ENCODE measurements around the gene KIAA1755. TPM values are rescaled to one million over a fixed set of nuclear protein-coding genes. Genes with fewer than 3 reads are reported as not detected.

KIAA1755 gene
- total RNA-seq, 2 experiments from 2014 or later: not detected

- no peaks in the 10 kb centered on the region for H3K36me3 Mint-ChIP-seq
- no peak overlapping the region for H3K27ac Mint-ChIP-seq
- H3K4me3 Mint-ChIP-seq: no peak overlapping the region
- H3K9me3 Mint-ChIP-seq: no peaks in the 10 kb centered on the region
- POLR2A ChIA-PET: no interaction called here
- ATAC-seq (ENCODE audit: low read depth) (no peak), DNase-seq (no peak)
- H3K4me1 Mint-ChIP-seq: no peaks in the 10 kb centered on the region
- H3K27me3 Mint-ChIP-seq: peaks cover 20% of the 10 kb centered on the region
These were observed 49.1 kb downstream of the KIAA1755 start for GRCh38 chr20:38211200-38212097.

- H3K9me3 Mint-ChIP-seq: no peaks in the 10 kb centered on the region
- H3K4me3 Mint-ChIP-seq: no peak overlapping the region
- no peaks in the 10 kb centered on the region for H3K4me1 Mint-ChIP-seq
- POLR2A ChIA-PET: no interaction called here
- H3K27ac Mint-ChIP-seq: no peak overlapping the region
- H3K36me3 Mint-ChIP-seq: no peaks in the 10 kb centered on the region
- H3K27me3 Mint-ChIP-seq: peaks cover 24% of the 10 kb centered on the region
- no peak for ATAC-seq (ENCODE audit: low read depth)
- no peak for DNase-seq
These were observed 49.8 kb downstream of the KIAA1755 start for GRCh38 chr20:38210741-38211140.

GRCh38 chr20:38209736-38210405 lies 50.7 kb downstream of the KIAA1755 start:
- POLR2A ChIA-PET: no interaction called here
- Mint-ChIP-seq H3K4me1 (no peaks in the 10 kb centered on the region), H3K36me3 (no peaks in the 10 kb centered on the region), H3K27ac (no peak overlapping the region), H3K4me3 (no peak overlapping the region), H3K27me3 (peaks cover 28% of the 10 kb centered on the region), H3K9me3 (no peaks in the 10 kb centered on the region)
- ATAC-seq (ENCODE audit: low read depth) (no peak), DNase-seq (no peak)

GRCh38 chr20:38209054-38209675 lies 51.4 kb downstream of the KIAA1755 start:
- no peaks in the 10 kb centered on the region for H3K36me3 Mint-ChIP-seq
- POLR2A ChIA-PET: no interaction called here
- peaks cover 32% of the 10 kb centered on the region for H3K27me3 Mint-ChIP-seq
- no peak overlapping the region for H3K4me3 Mint-ChIP-seq
- no peak overlapping the region for H3K27ac Mint-ChIP-seq
- no peaks in the 10 kb centered on the region for H3K4me1 Mint-ChIP-seq
- no peaks in the 10 kb centered on the region for H3K9me3 Mint-ChIP-seq
- no peak for DNase-seq
- no peak for ATAC-seq (ENCODE audit: low read depth)

GRCh38 chr20:38208523-38208922 lies 52.0 kb downstream of the KIAA1755 start:
- Mint-ChIP-seq H3K9me3 (no peaks in the 10 kb centered on the region), H3K27me3 (peaks cover 33% of the 10 kb centered on the region), H3K27ac (no peak overlapping the region), H3K4me3 (no peak overlapping the region), H3K36me3 (no peaks in the 10 kb centered on the region), H3K4me1 (no peaks in the 10 kb centered on the region)
- no peak for DNase-seq
- POLR2A ChIA-PET: no interaction called here
- no peak for ATAC-seq (ENCODE audit: low read depth)

- H3K27ac Mint-ChIP-seq: no peak overlapping the region
These were observed 52.4 kb downstream of the KIAA1755 start for GRCh38 chr20:38208088-38208487.

GRCh38 chr20:38207621-38208020 lies 52.9 kb downstream of the KIAA1755 start:
- H3K4me1 Mint-ChIP-seq: no peaks in the 10 kb centered on the region
- ATAC-seq (ENCODE audit: low read depth): no peak
- no peak overlapping the region for H3K27ac Mint-ChIP-seq
- H3K27me3 Mint-ChIP-seq: peaks cover 37% of the 10 kb centered on the region
- POLR2A ChIA-PET: no interaction called here
- DNase-seq: no peak
- no peaks in the 10 kb centered on the region for H3K36me3 Mint-ChIP-seq
- no peaks in the 10 kb centered on the region for H3K9me3 Mint-ChIP-seq
- no peak overlapping the region for H3K4me3 Mint-ChIP-seq

More at GRCh38 chr20:38208088-38208487, 52.4 kb downstream of the KIAA1755 start:
- H3K9me3 Mint-ChIP-seq: no peaks in the 10 kb centered on the region
- ATAC-seq (ENCODE audit: low read depth): no peak
- H3K4me3 Mint-ChIP-seq: no peak overlapping the region
- peaks cover 37% of the 10 kb centered on the region for H3K27me3 Mint-ChIP-seq
- POLR2A ChIA-PET: no interaction called here
- DNase-seq: no peak
- H3K4me1 Mint-ChIP-seq: no peaks in the 10 kb centered on the region
- no peaks in the 10 kb centered on the region for H3K36me3 Mint-ChIP-seq

GRCh38 chr20:38205001-38205400 lies 55.5 kb downstream of the KIAA1755 start:
- POLR2A ChIA-PET: no interaction called here
- H3K27ac Mint-ChIP-seq: no peak overlapping the region
- no peaks in the 10 kb centered on the region for H3K36me3 Mint-ChIP-seq
- H3K9me3 Mint-ChIP-seq: no peaks in the 10 kb centered on the region
- H3K4me3 Mint-ChIP-seq: no peak overlapping the region
- H3K27me3 Mint-ChIP-seq: peaks cover 35% of the 10 kb centered on the region
- DNase-seq (no peak), ATAC-seq (ENCODE audit: low read depth) (no peak)
- no peaks in the 10 kb centered on the region for H3K4me1 Mint-ChIP-seq

GRCh38 chr20:38203981-38204357 lies 56.6 kb downstream of the KIAA1755 start:
- ATAC-seq (ENCODE audit: low read depth) (no peak), DNase-seq (no peak)
- POLR2A ChIA-PET: no interaction called here
- Mint-ChIP-seq H3K27ac (no peak overlapping the region), H3K27me3 (peaks cover 35% of the 10 kb centered on the region), H3K9me3 (no peaks in the 10 kb centered on the region), H3K4me3 (no peak overlapping the region), H3K36me3 (no peaks in the 10 kb centered on the region), H3K4me1 (no peaks in the 10 kb centered on the region)

- Mint-ChIP-seq H3K27ac (no peak overlapping the region), H3K36me3 (no peaks in the 10 kb centered on the region), H3K27me3 (peaks cover 35% of the 10 kb centered on the region), H3K4me1 (no peaks in the 10 kb centered on the region), H3K4me3 (no peak overlapping the region), H3K9me3 (no peaks in the 10 kb centered on the region)
- POLR2A ChIA-PET: no interaction called here
- no peak for DNase-seq
- no peak for ATAC-seq (ENCODE audit: low read depth)
These were observed 57.1 kb downstream of the KIAA1755 start for GRCh38 chr20:38203337-38203980.

- DNase-seq (no peak), ATAC-seq (ENCODE audit: low read depth) (no peak)
- peaks cover 30% of the 10 kb centered on the region for H3K27me3 Mint-ChIP-seq
- POLR2A ChIA-PET: no interaction called here
- H3K9me3 Mint-ChIP-seq: no peaks in the 10 kb centered on the region
- H3K36me3 Mint-ChIP-seq: no peaks in the 10 kb centered on the region
- H3K27ac Mint-ChIP-seq: no peak overlapping the region
- no peak overlapping the region for H3K4me3 Mint-ChIP-seq
- H3K4me1 Mint-ChIP-seq: no peaks in the 10 kb centered on the region
These were observed 57.6 kb downstream of the KIAA1755 start for GRCh38 chr20:38202982-38203293.

GRCh38 chr20:38202153-38202981 lies 58.2 kb downstream of the KIAA1755 start:
- POLR2A ChIA-PET: no interaction called here
- DNase-seq: no peak

GRCh38 chr20:38201356-38201755 lies 59.2 kb downstream of the KIAA1755 start:
- no peaks in the 10 kb centered on the region for H3K4me1 Mint-ChIP-seq
- H3K27ac Mint-ChIP-seq: no peak overlapping the region
- DNase-seq: no peak

More at GRCh38 chr20:38202153-38202981, 58.2 kb downstream of the KIAA1755 start:
- H3K4me3 Mint-ChIP-seq: no peak overlapping the region
- no peaks in the 10 kb centered on the region for H3K36me3 Mint-ChIP-seq
- H3K9me3 Mint-ChIP-seq: no peaks in the 10 kb centered on the region
- ATAC-seq (ENCODE audit: low read depth): no peak
- H3K27ac Mint-ChIP-seq: no peak overlapping the region
- H3K27me3 Mint-ChIP-seq: peaks cover 30% of the 10 kb centered on the region
- H3K4me1 Mint-ChIP-seq: no peaks in the 10 kb centered on the region

More at GRCh38 chr20:38201356-38201755, 59.2 kb downstream of the KIAA1755 start:
- no peak for ATAC-seq (ENCODE audit: low read depth)
- Mint-ChIP-seq H3K4me3 (no peak overlapping the region), H3K9me3 (no peaks in the 10 kb centered on the region), H3K27me3 (peaks cover 26% of the 10 kb centered on the region), H3K36me3 (no peaks in the 10 kb centered on the region)
- POLR2A ChIA-PET: no interaction called here

All from activated naive CD8-positive, alpha-beta T cell treated with anti-CD3 and anti-CD28 coated beads, Interleukin-2, amount 10 ng/mL, durations not matched to agents 7 days and 5 days (primary cell).